DND-41 (cell line): ENCODE data around the gene UROC1.

Experiments
- ATAC-seq: fragments of 200-7000 bp; cut with Tn5 transposase; 3 replicates; pipeline ENCODE4 v1.9.1; 2021; ENCODE audit warnings: low read depth; ENCODE audit not compliant: insufficient read depth
- DNase-seq: peaks from one replicate; pipeline ENCODE4 v3.0.0-alpha.2; 2020
- H2AFZ ChIP-seq: 2 replicates; pipeline ENCODE4 v1.6.0; 2012; ENCODE audit warnings: low read depth, low read length
- H3K27ac ChIP-seq: 2 replicates; pipeline ENCODE4 v1.5.1; 2012; ENCODE audit warnings: low read length, inconsistent platforms
- H3K27me3 ChIP-seq: fragments of 200-600 bp; sonication (generic); 2 replicates; pipeline ENCODE4 v1.6.0; 2012; ENCODE audit warnings: low read length, mild to moderate bottlenecking, inconsistent platforms; ENCODE audit not compliant: insufficient read depth, poor library complexity
- H3K36me3 ChIP-seq: 2 replicates; pipeline ENCODE4 v1.5.1; 2012; ENCODE audit warnings: low read length, inconsistent platforms; ENCODE audit not compliant: insufficient read depth
- H3K4me1 ChIP-seq: 2 replicates; pipeline ENCODE4 v1.5.1; 2012; ENCODE audit warnings: mild to moderate bottlenecking, low read length; ENCODE audit not compliant: insufficient read depth
- H3K4me2 ChIP-seq: 2 replicates; pipeline ENCODE4 v1.6.0; 2012; ENCODE audit warnings: mild to moderate bottlenecking, moderate library complexity, low read length, inconsistent platforms; ENCODE audit not compliant: insufficient read depth
- H3K4me3 ChIP-seq, 2 experiments: fragments of 200-600 bp in 1 of 2; shearing (Covaris generic) in 1 of 2; 2 replicates each; pipeline ENCODE4 v1.5.1; 2012 to 2016; ENCODE audit warnings: inconsistent platforms in 2 of 2, low read length in 2 of 2, mild to moderate bottlenecking in 2 of 2, low read depth in 1 of 2, moderate library complexity in 1 of 2
- H3K79me2 ChIP-seq: 2 replicates; pipeline ENCODE4 v1.6.0; 2012; ENCODE audit warnings: low read length, inconsistent platforms; ENCODE audit not compliant: insufficient read depth
- H3K9ac ChIP-seq: 2 replicates; pipeline ENCODE4 v1.6.0; 2012; ENCODE audit warnings: low read depth, mild to moderate bottlenecking, inconsistent platforms, low read length, moderate library complexity
- H3K9me3 ChIP-seq: 2 replicates; pipeline ENCODE4 v1.5.1; 2012; ENCODE audit warnings: low read length, moderate library complexity, mild to moderate bottlenecking, inconsistent platforms; ENCODE audit not compliant: insufficient read depth, severe bottlenecking
- H4K20me1 ChIP-seq: 2 replicates; pipeline ENCODE4 v1.6.0; 2012; ENCODE audit warnings: low read length; ENCODE audit not compliant: insufficient read depth
- CTCF ChIP-seq: IDR thresholded peaks from 2 replicates; pipeline ENCODE4 v1.5.1; 2012; ENCODE audit warnings: borderline replicate concordance, low read length, moderate library complexity, mild to moderate bottlenecking; ENCODE audit not compliant: poor library complexity, severe bottlenecking; ENCODE audit errors: extremely low read depth
- EZH2 ChIP-seq: IDR thresholded peaks from 3 replicates; pipeline ENCODE4 v1.6.1; 2012; ENCODE audit warnings: borderline replicate concordance, low read depth, mild to moderate bottlenecking, moderate library complexity, low read length, inconsistent platforms; ENCODE audit not compliant: severe bottlenecking

The UROC1 gene

GRCh38 chr3:126555795-126556636 lies 38.4 kb upstream of the UROC1 start:
- TF ChIP-seq EZH2 (no peak), CTCF (no peak)
- Histone ChIP-seq H3K9ac (no peak overlapping the region), H4K20me1 (no peaks in the 10 kb centered on the region), H3K9me3 (no peaks in the 10 kb centered on the region), H3K79me2 (no peaks in the 10 kb centered on the region), H3K4me2 (no peak overlapping the region), H3K36me3 (no peaks in the 10 kb centered on the region), H3K4me1 (no peaks in the 10 kb centered on the region), H3K27me3 (no peaks in the 10 kb centered on the region), H3K4me3 (no peak overlapping the region), H2AFZ (no peak overlapping the region), H3K27ac (no peak overlapping the region; the same call in 1 of the 2 replicates)
- no peak for ATAC-seq
- peak; percentile 2 for DNase-seq

GRCh38 chr3:126554560-126555525 lies 37.3 kb upstream of the UROC1 start:
- no peaks in the 10 kb centered on the region for H3K79me2 ChIP-seq
- DNase-seq = peak; percentile 1

GRCh38 chr3:126553284-126554084 lies 35.9 kb upstream of the UROC1 start:
- Histone ChIP-seq H2AFZ (no peak overlapping the region), H3K9ac (no peak overlapping the region), H3K4me1 (peaks cover 3% of the 10 kb centered on the region), H3K27ac (no peak overlapping the region), H3K4me3 (no peak overlapping the region), H3K79me2 (no peaks in the 10 kb centered on the region), H4K20me1 (no peaks in the 10 kb centered on the region), H3K9me3 (no peaks in the 10 kb centered on the region), H3K4me2 (no peak overlapping the region), H3K36me3 (no peaks in the 10 kb centered on the region), H3K27me3 (no peaks in the 10 kb centered on the region)
- TF ChIP-seq EZH2 = no peak
- DNase-seq = peak; percentile 2
- ATAC-seq = no peak

More at GRCh38 chr3:126554560-126555525, 37.3 kb upstream of the UROC1 start:
- no peak overlapping the region for H3K9ac ChIP-seq
- no peak overlapping the region for H3K4me3 ChIP-seq
- H3K9me3 ChIP-seq = no peaks in the 10 kb centered on the region
- H3K4me2 ChIP-seq = no peak overlapping the region
- H2AFZ ChIP-seq = no peak overlapping the region
- H3K4me1 ChIP-seq = no peaks in the 10 kb centered on the region; the same call in 1 of the 2 replicates
- H3K36me3 ChIP-seq = no peaks in the 10 kb centered on the region
- no peak for ATAC-seq
- no peaks in the 10 kb centered on the region for H4K20me1 ChIP-seq
- TF ChIP-seq EZH2 (no peak), CTCF (no peak)
- no peak overlapping the region for H3K27ac ChIP-seq
- no peaks in the 10 kb centered on the region for H3K27me3 ChIP-seq
